Esophagus squamous epithelium (tissue), 5 donors: ENCODE results near the gene CEACAM16. TPM values are rescaled to one million over a fixed set of nuclear protein-coding genes. Genes with fewer than 3 reads are reported as not detected.
A peak's percentile ranks its signal among the peaks of the same experiment; 100 is the strongest.

Source experiments
- DNase-seq: peaks from one replicate; lab custom pipeline; 2025; lab: John Stamatoyannopoulos, UW
- H3K27ac ChIP-seq, 4 donors: fragments of 200-600 bp; sonication (generic); one replicate each; pipeline ENCODE4 v1.5.1; 2016 to 2019; ENCODE audit warnings: mild to moderate bottlenecking in 1 of 4
- H3K27me3 ChIP-seq, 4 donors: fragments of 200-600 bp; sonication (generic); 1 replicate in 3 of 4; 2 replicates in 1 of 4; pipeline versions ENCODE4 v1.5.1 to v1.6.0; 2017 to 2021; ENCODE audit warnings: antibody characterized with exemption in 1 of 4
- H3K36me3 ChIP-seq, 3 donors: fragments of 200-600 bp; sonication (generic); one replicate each; pipeline ENCODE4 v1.5.1; 2016 to 2019
- H3K4me1 ChIP-seq, 3 donors: fragments of 200-600 bp; sonication (generic); one replicate each; pipeline ENCODE4 v1.5.1; 2017 to 2019
- H3K4me3 ChIP-seq, 4 donors: fragments of 200-600 bp; sonication (generic); 1 replicate in 3 of 4; 2 replicates in 1 of 4; pipeline ENCODE4 v1.5.1; 2016 to 2019; ENCODE audit warnings: mild to moderate bottlenecking in 2 of 4, moderate library complexity in 1 of 4
- H3K9me3 ChIP-seq, 3 donors: fragments of 200-600 bp; sonication (generic); one replicate each; pipeline ENCODE4 v1.5.1; 2016 to 2019
- CTCF ChIP-seq, 6 experiments: fragments of 450-650 bp in 4 of 6; fragments of 200-600 bp in 2 of 6; sonication (generic) in 2 of 6; IDR thresholded peaks; one replicate each; pipeline ENCODE4 v1.5.1; 2016 to 2019; ENCODE audit warnings: antibody characterized with exemption in 6 of 6, mild to moderate bottlenecking in 4 of 6, moderate library complexity in 4 of 6
- POLR2A ChIP-seq, 4 donors: fragments of 450-650 bp; IDR thresholded peaks; one replicate each; pipeline ENCODE4 v1.6.1; 2017; ENCODE audit warnings: antibody characterized with exemption in 4 of 4, mild to moderate bottlenecking in 4 of 4, moderate library complexity in 3 of 4
- WGBS, 2 donors: methylation state at CpG; one replicate each; pipeline ENCODE4 v1.1.5; 2018; 5-methylcytosine and 5-hydroxymethylcytosine counted together
- intact Hi-C: fragments of 100-400 bp; cut with DNase I; formaldehyde crosslinking; loops from one replicate; pipeline ENCODE4 v1.15.0; 2022
- small RNA-seq, 4 donors: library from RNA; depleted of rRNA; stranded (forward); fragments of <200 nt; gene quantifications; one replicate each; pipeline ENCODE3, GENCODE V24; 2016
- total RNA-seq, 4 donors: library from RNA; depleted of rRNA; stranded (reverse); fragments of >200 nt; gene quantifications; one replicate each; pipeline ENCODE4 v1.1.0, GENCODE V29; 2016
- donor health status: DM: yes; HTN: yes; CAD: no.

The CEACAM16 gene
- total RNA-seq, 4 donors from 2014 or later = not detected

- peaks cover 41 to 73% (median 49%) of the 10 kb centered on the region in 3 donors for H3K4me1 ChIP-seq
- H3K27me3 ChIP-seq = no peaks in the 10 kb centered on the region
- WGBS, 2 donors = 57 to 84% methylated on average over 5 to 7 of the region's 9 CpGs
- no peaks in the 10 kb centered on the region for H3K9me3 ChIP-seq
- peaks cover 41 to 78% (median 46%) of the 10 kb centered on the region in 3 donors for H3K36me3 ChIP-seq
- TF ChIP-seq CTCF (IDR thresholded peaks at IDR 0.05) (no peak), POLR2A (IDR thresholded peaks at IDR 0.05) (no peak)
- peak overlapping the region; percentile 90 to 100 (median 95) for H3K27ac ChIP-seq
- DNase-seq = no peak
- peak overlapping the region in 3 of 4 donors; percentile 39 to 61 (median 47) for H3K4me3 ChIP-seq
- intact Hi-C loops = no loop called here
Observed at GRCh38 chr19:44758596-44758995, 59.6 kb downstream of the CEACAM16 start.

DNA sequence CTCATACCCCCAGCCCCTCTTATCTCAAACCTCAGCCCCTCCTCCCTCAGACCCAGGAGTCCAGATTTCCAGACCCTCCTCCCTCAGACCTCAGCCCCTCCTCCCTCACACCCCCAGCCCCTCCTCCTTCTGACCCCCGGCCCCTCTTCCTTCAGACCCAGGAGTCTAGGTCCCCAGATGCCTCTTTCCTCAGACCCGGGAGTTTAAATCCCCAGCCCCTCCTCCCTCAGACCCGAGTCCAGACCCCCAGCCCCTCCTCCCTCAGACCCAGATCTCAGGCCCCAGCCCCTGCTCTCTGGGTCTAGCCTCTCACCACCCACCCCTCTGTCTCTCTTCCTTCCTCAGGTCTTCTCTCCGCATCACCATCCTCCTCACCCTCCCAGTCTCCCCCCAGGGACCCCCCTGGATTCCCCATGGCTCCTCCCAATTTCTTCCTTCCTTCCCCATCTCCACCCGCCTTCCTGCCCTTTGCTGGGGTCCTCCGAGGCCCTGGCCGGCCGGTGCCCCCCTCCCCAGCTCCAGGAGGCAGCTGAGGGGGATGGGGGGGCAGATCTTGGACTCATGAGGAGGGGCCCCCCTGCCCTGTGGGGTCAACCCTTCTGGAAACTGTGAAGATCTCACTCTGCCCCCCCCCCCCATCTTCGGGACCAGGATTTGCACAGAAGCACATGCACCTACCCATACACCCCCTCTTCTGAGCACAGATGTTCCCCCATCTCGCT, 60.3 kb downstream of the CEACAM16 start:
- Histone ChIP-seq H3K36me3 (peaks cover 41 to 78% (median 46%) of the 10 kb centered on the region in 3 donors), H3K27ac (peak overlapping the region in 3 of 4 donors; percentile 92 to 100 (median 98)), H3K4me3 (no peak overlapping the region), H3K4me1 (peaks cover 41 to 67% (median 49%) of the 10 kb centered on the region in 3 donors), H3K9me3 (no peaks in the 10 kb centered on the region), H3K27me3 (no peaks in the 10 kb centered on the region)
- WGBS, 2 donors = 74 to 94% methylated on average over 5 of the region's 10 CpGs
- intact Hi-C loops = no loop called here
- no peak for DNase-seq
- TF ChIP-seq POLR2A (IDR thresholded peaks at IDR 0.05) (no peak), CTCF (IDR thresholded peaks at IDR 0.05) (no peak)

Small RNA genes within 50 kb of the gene (small RNA-seq; reads per million reads assigned to genes)
- 0 reads per million in 4 donors for gene RF00285

Other genes starting within 250 kb of the CEACAM16 start
- gene ZNF180, start 198.6 kb upstream of the CEACAM16 start, total RNA-seq = 10 to 100 TPM in 1 of 4 donors, 1 to 10 TPM in 3; 5.9 to 24.2 (median 7.5) TPM
- gene CEACAM20, start 169.5 kb upstream of the CEACAM16 start, total RNA-seq = not detected
- not detected for gene IGSF23, start 85.6 kb upstream of the CEACAM16 start, total RNA-seq
- gene PVR, start 55.2 kb upstream of the CEACAM16 start, total RNA-seq = 10 to 100 TPM; 13.2 to 21.9 (median 20.9) TPM
- gene CEACAM19, start 27.7 kb upstream of the CEACAM16 start, total RNA-seq = 1 to 10 TPM; 2.3 to 7.6 (median 4.6) TPM
- 10 to 100 TPM; 26.6 to 88.9 (median 51.4) TPM for gene BCL3, start 49.6 kb downstream of the CEACAM16 start, total RNA-seq
- gene CBLC, start 78.7 kb downstream of the CEACAM16 start, total RNA-seq = 10 to 100 TPM; 26.9 to 75.7 (median 49.1) TPM
- gene BCAM, start 110.0 kb downstream of the CEACAM16 start, total RNA-seq = 10 to 100 TPM in 3 of 4 donors, 1 to 10 TPM in 1; 7.2 to 24.8 (median 17.6) TPM
- gene NECTIN2, start 147.1 kb downstream of the CEACAM16 start, total RNA-seq = 100 to 1,000 TPM in 1 of 4 donors, 10 to 100 TPM in 3; 42.9 to 103 (median 60.9) TPM
- gene TOMM40, start 192.1 kb downstream of the CEACAM16 start, total RNA-seq = 100 to 1,000 TPM in 1 of 4 donors, 10 to 100 TPM in 3; 64.7 to 142 (median 79.0) TPM
- gene APOE, start 206.6 kb downstream of the CEACAM16 start, total RNA-seq = 100 to 1,000 TPM in 1 of 4 donors, 10 to 100 TPM in 1, 1 to 10 TPM in 2; 5.7 to 141 (median 20.7) TPM
- 1 to 10 TPM; 1.4 to 7.5 (median 4.1) TPM for gene APOC1, start 215.5 kb downstream of the CEACAM16 start, total RNA-seq
- not detected for gene APOC4, start 243.1 kb downstream of the CEACAM16 start, total RNA-seq
- 1 to 10 TPM in 1 of 4 donors, not detected in 3; 1.6 TPM for gene APOC2, start 246.9 kb downstream of the CEACAM16 start, total RNA-seq